PC-9 (cell line): ENCODE measurements around the gene SLC22A3.

ENCODE experiments used
- CTCF ChIP-seq: fragments of 200-600 bp; sonication (generic); conservative IDR thresholded peaks from 2 replicates; pipeline ENCODE4 v1.6.1; 2017; ENCODE audit warnings: mixed run types, antibody characterized with exemption, mild to moderate bottlenecking, moderate library complexity
- EZH2 ChIP-seq: fragments of 200-600 bp; sonication (generic); IDR thresholded peaks from 2 replicates; pipeline ENCODE4 v1.8.0; 2017; ENCODE audit warnings: antibody characterized with exemption, low read depth

DNA sequence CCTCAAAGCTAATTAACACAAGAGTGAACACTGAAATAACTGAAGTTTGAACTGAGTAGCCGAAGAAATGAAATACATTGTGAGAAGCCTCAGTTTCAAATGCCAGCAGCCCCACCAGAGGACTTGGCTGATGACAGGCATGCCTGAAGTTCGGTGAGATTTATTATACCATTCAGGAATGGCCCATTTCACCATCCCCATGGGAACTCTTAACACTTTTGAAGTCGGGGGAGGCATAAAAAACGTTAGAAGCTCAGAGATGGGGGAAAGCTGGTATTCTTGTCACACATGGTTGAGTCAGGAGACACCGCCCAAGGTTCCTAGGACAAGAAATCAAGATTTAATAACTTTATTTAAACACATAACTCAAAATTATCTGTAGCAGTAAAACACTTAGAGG, 17.6 kb upstream of the SLC22A3 start:
- TF ChIP-seq CTCF (no peak), EZH2 (no peak)
